Karpas-422 (cell line): ENCODE data around the gene NTM. TPM values are rescaled to one million over a fixed set of nuclear protein-coding genes. Genes with fewer than 3 reads are reported as not detected.

Source experiments
- DNase-seq: peaks from one replicate; pipeline ENCODE4 v3.0.0-alpha.2; 2015
- H2AFZ ChIP-seq: fragments of 200-600 bp; sonication (generic); 2 replicates; pipeline ENCODE4 v1.6.1; 2014; ENCODE audit warnings: antibody characterized with exemption, low read length, mixed read lengths
- H3K27ac ChIP-seq: fragments of 200-600 bp; sonication (generic); 2 replicates; pipeline ENCODE4 v1.5.1; 2014; ENCODE audit warnings: mild to moderate bottlenecking, low read length, moderate library complexity
- H3K27me3 ChIP-seq: fragments of 200-600 bp; sonication (generic); 2 replicates; pipeline ENCODE4 v1.6.1; 2014; ENCODE audit warnings: low read length, mixed read lengths
- H3K36me3 ChIP-seq: fragments of 200-600 bp; sonication (generic); 2 replicates; pipeline ENCODE4 v1.6.1; 2014; ENCODE audit warnings: low read length, mixed read lengths; ENCODE audit not compliant: insufficient read depth
- H3K4me1 ChIP-seq: fragments of 200-600 bp; sonication (generic); 2 replicates; pipeline ENCODE4 v1.6.1; 2014; ENCODE audit warnings: mild to moderate bottlenecking, low read length, mixed read lengths
- H3K4me2 ChIP-seq: fragments of 200-600 bp; sonication (generic); 2 replicates; pipeline ENCODE4 v1.6.1; 2014; ENCODE audit warnings: low read length, low read depth, mild to moderate bottlenecking; ENCODE audit not compliant: poor library complexity, severe bottlenecking
- H3K4me3 ChIP-seq: fragments of 200-600 bp; sonication (generic); 2 replicates; pipeline ENCODE4 v1.5.1; 2014; ENCODE audit warnings: mild to moderate bottlenecking, antibody characterized with exemption, low read length, mixed read lengths
- H3K79me2 ChIP-seq: fragments of 200-600 bp; sonication (generic); 2 replicates; pipeline ENCODE4 v1.6.1; 2014; ENCODE audit warnings: mild to moderate bottlenecking, low read length, mixed read lengths
- H3K9ac ChIP-seq: fragments of 200-600 bp; sonication (generic); 2 replicates; pipeline ENCODE4 v1.6.0; 2014; ENCODE audit warnings: low read length
- H3K9me2 ChIP-seq: fragments of 200-600 bp; sonication (generic), shearing (Covaris generic); replicated peaks from 2 replicates; pipeline ENCODE4 v1.6.0; 2014; ENCODE audit warnings: mild to moderate bottlenecking, low read length, moderate library complexity; ENCODE audit not compliant: insufficient read depth
- H3K9me3 ChIP-seq: fragments of 300-700, 200-600 bp; sonication (generic); 2 replicates; pipeline ENCODE4 v1.6.1; 2014; ENCODE audit warnings: low read length, mixed read lengths
- H4K20me1 ChIP-seq: fragments of 200-600 bp; sonication (generic); 2 replicates; pipeline ENCODE4 v1.6.1; 2014; ENCODE audit warnings: mild to moderate bottlenecking, antibody characterized with exemption, low read length, low read depth; ENCODE audit not compliant: insufficient read depth
- total RNA-seq: library from RNA; depleted of rRNA; stranded (reverse); fragments of >200 nt; shearing (Covaris generic); gene quantifications from 2 replicates; pipeline ENCODE4 v1.2.3, GENCODE V29; 2014; ENCODE audit warnings: low replicate concordance

NTM gene
- total RNA-seq, 1 experiment from 2014 or later = not detected

GRCh38 chr11:132263875-132264274 is 893.5 kb downstream of the NTM start:
- DNase-seq = no peak
- H3K4me1 ChIP-seq = no peaks in the 10 kb centered on the region
- H4K20me1 ChIP-seq = no peaks in the 10 kb centered on the region
- no peak overlapping the region for H3K4me3 ChIP-seq
- H3K79me2 ChIP-seq = no peaks in the 10 kb centered on the region
- H3K27ac ChIP-seq = no peak overlapping the region
- H3K27me3 ChIP-seq = no peaks in the 10 kb centered on the region
- no peak overlapping the region for H3K9ac ChIP-seq
- no peaks in the 10 kb centered on the region for H3K9me2 ChIP-seq
- H3K9me3 ChIP-seq = no peaks in the 10 kb centered on the region
- H3K4me2 ChIP-seq = no peak overlapping the region
- no peak overlapping the region for H2AFZ ChIP-seq
- no peaks in the 10 kb centered on the region for H3K36me3 ChIP-seq

GRCh38 chr11:132264616-132265015 is 894.2 kb downstream of the NTM start:
- Histone ChIP-seq H3K27me3 (no peaks in the 10 kb centered on the region), H3K79me2 (no peaks in the 10 kb centered on the region), H3K27ac (no peak overlapping the region), H3K4me1 (no peaks in the 10 kb centered on the region), H2AFZ (no peak overlapping the region), H3K4me3 (no peak overlapping the region), H3K9me2 (no peaks in the 10 kb centered on the region), H4K20me1 (no peaks in the 10 kb centered on the region), H3K36me3 (no peaks in the 10 kb centered on the region), H3K9me3 (no peaks in the 10 kb centered on the region), H3K4me2 (no peak overlapping the region), H3K9ac (no peak overlapping the region)
- no peak for DNase-seq

- no peaks in the 10 kb centered on the region for H3K9me2 ChIP-seq
- no peak overlapping the region for H2AFZ ChIP-seq
- H3K27me3 ChIP-seq = no peaks in the 10 kb centered on the region
- H3K4me3 ChIP-seq = no peak overlapping the region
- no peaks in the 10 kb centered on the region for H3K9me3 ChIP-seq
- H3K27ac ChIP-seq = no peak overlapping the region
- no peak overlapping the region for H3K4me2 ChIP-seq
- no peak overlapping the region for H3K9ac ChIP-seq
- no peaks in the 10 kb centered on the region for H3K36me3 ChIP-seq
- no peak for DNase-seq
- H4K20me1 ChIP-seq = no peaks in the 10 kb centered on the region
- no peaks in the 10 kb centered on the region for H3K4me1 ChIP-seq
- no peaks in the 10 kb centered on the region for H3K79me2 ChIP-seq
Measured at GRCh38 chr11:132278801-132279574, 908.6 kb downstream of the NTM start.

- H3K36me3 ChIP-seq = no peaks in the 10 kb centered on the region
Measured at GRCh38 chr11:132284048-132284447, 913.6 kb downstream of the NTM start.

GRCh38 chr11:132284611-132285010 is 914.2 kb downstream of the NTM start:
- no peak overlapping the region for H2AFZ ChIP-seq
- H3K36me3 ChIP-seq = no peaks in the 10 kb centered on the region

More at GRCh38 chr11:132284048-132284447, 913.6 kb downstream of the NTM start:
- Histone ChIP-seq H3K27me3 (no peaks in the 10 kb centered on the region), H4K20me1 (no peaks in the 10 kb centered on the region), H3K9ac (no peak overlapping the region), H3K79me2 (no peaks in the 10 kb centered on the region), H3K9me3 (no peaks in the 10 kb centered on the region), H3K9me2 (no peaks in the 10 kb centered on the region), H3K4me2 (no peak overlapping the region), H3K4me1 (no peaks in the 10 kb centered on the region), H3K27ac (no peak overlapping the region), H2AFZ (no peak overlapping the region), H3K4me3 (no peak overlapping the region)
- no peak for DNase-seq

GRCh38 chr11:132285631-132286030 is 915.2 kb downstream of the NTM start:
- DNase-seq = no peak
- H3K4me2 ChIP-seq = no peak overlapping the region
- no peak overlapping the region for H3K9ac ChIP-seq
- no peak overlapping the region for H3K27ac ChIP-seq
- H3K9me3 ChIP-seq = no peaks in the 10 kb centered on the region
- H4K20me1 ChIP-seq = no peaks in the 10 kb centered on the region
- H3K4me3 ChIP-seq = no peak overlapping the region
- H3K27me3 ChIP-seq = no peaks in the 10 kb centered on the region
- no peaks in the 10 kb centered on the region for H3K4me1 ChIP-seq
- no peak overlapping the region for H2AFZ ChIP-seq
- H3K36me3 ChIP-seq = no peaks in the 10 kb centered on the region
- no peaks in the 10 kb centered on the region for H3K9me2 ChIP-seq
- H3K79me2 ChIP-seq = no peaks in the 10 kb centered on the region

More at GRCh38 chr11:132284611-132285010, 914.2 kb downstream of the NTM start:
- Histone ChIP-seq H3K4me1 (no peaks in the 10 kb centered on the region), H3K9me2 (no peaks in the 10 kb centered on the region), H3K4me2 (no peak overlapping the region), H3K79me2 (no peaks in the 10 kb centered on the region), H3K27me3 (no peaks in the 10 kb centered on the region), H3K27ac (no peak overlapping the region), H4K20me1 (no peaks in the 10 kb centered on the region), H3K4me3 (no peak overlapping the region), H3K9ac (no peak overlapping the region), H3K9me3 (no peaks in the 10 kb centered on the region)
- no peak for DNase-seq

- no peaks in the 10 kb centered on the region for H3K9me3 ChIP-seq
- no peak overlapping the region for H3K4me3 ChIP-seq
- H3K4me1 ChIP-seq = no peaks in the 10 kb centered on the region
- no peaks in the 10 kb centered on the region for H3K36me3 ChIP-seq
- no peak overlapping the region for H3K27ac ChIP-seq
- no peak overlapping the region for H3K9ac ChIP-seq
- no peak overlapping the region for H2AFZ ChIP-seq
- no peak overlapping the region for H3K4me2 ChIP-seq
- H3K9me2 ChIP-seq = no peaks in the 10 kb centered on the region
- no peaks in the 10 kb centered on the region for H3K27me3 ChIP-seq
- H4K20me1 ChIP-seq = no peaks in the 10 kb centered on the region
- no peak for DNase-seq
- H3K79me2 ChIP-seq = no peaks in the 10 kb centered on the region
Measured at GRCh38 chr11:132286106-132286505, 915.7 kb downstream of the NTM start.

GRCh38 chr11:132288036-132288435 is 917.6 kb downstream of the NTM start:
- no peaks in the 10 kb centered on the region for H3K4me1 ChIP-seq
- H4K20me1 ChIP-seq = no peaks in the 10 kb centered on the region
- no peak overlapping the region for H3K4me3 ChIP-seq
- no peak overlapping the region for H3K4me2 ChIP-seq
- H3K27ac ChIP-seq = no peak overlapping the region
- no peak overlapping the region for H2AFZ ChIP-seq
- no peaks in the 10 kb centered on the region for H3K27me3 ChIP-seq
- H3K9me2 ChIP-seq = no peaks in the 10 kb centered on the region
- H3K9me3 ChIP-seq = no peaks in the 10 kb centered on the region
- H3K36me3 ChIP-seq = no peaks in the 10 kb centered on the region
- no peaks in the 10 kb centered on the region for H3K79me2 ChIP-seq
- no peak for DNase-seq
- H3K9ac ChIP-seq = no peak overlapping the region
